ENCODE results near the gene MRGPRD.

GRCh38 chr11:68966894-68967780 is 13.6 kb downstream of the MRGPRD start:
- TF ChIP-seq CTCF (conservative IDR thresholded peaks at IDR 0.05 in 1 of 2, IDR thresholded peaks at IDR 0.05 in 1 of 2; ENCODE audit: low read depth in 1 of 2, low read length in 2 of 2) (no peak), EZH2 (IDR thresholded peaks at IDR 0.05; ENCODE audit: low read length, missing control alignments) (no peak)

Data from fibroblast of lung (primary cell).